Fibroblast of lung (primary cell): ENCODE data around the gene PATJ. TPM values are rescaled to one million over a fixed set of nuclear protein-coding genes. Genes with fewer than 3 reads are reported as not detected.
A peak's percentile ranks its signal among the peaks of the same experiment; 100 is the strongest.

Source experiments
- DNase-seq, 2 donors: peaks; one replicate each; pipeline versions ENCODE4 v3.0.0 to v3.0.0-alpha.2; 2010; ENCODE audit warnings: low read depth in 2 of 2
- H2AFZ ChIP-seq: 2 replicates; pipeline ENCODE4 v1.5.1; 2012; ENCODE audit warnings: low read length, control low read depth, inconsistent platforms
- H3K27ac ChIP-seq: 2 replicates; pipeline ENCODE4 v1.5.1; 2011; ENCODE audit warnings: low read length, control low read depth; ENCODE audit not compliant: insufficient read depth
- H3K27me3 ChIP-seq: 2 replicates; pipeline ENCODE4 v1.5.1; 2011; ENCODE audit warnings: mild to moderate bottlenecking, low read length; ENCODE audit not compliant: control insufficient read depth, insufficient read depth
- H3K36me3 ChIP-seq: 2 replicates; pipeline ENCODE4 v1.5.1; 2011; ENCODE audit warnings: low read length; ENCODE audit not compliant: control insufficient read depth, insufficient read depth
- H3K4me1 ChIP-seq: 2 replicates; pipeline ENCODE4 v1.5.1; 2011; ENCODE audit warnings: low read length; ENCODE audit not compliant: control insufficient read depth, insufficient read depth; ENCODE audit errors: extremely low read depth
- H3K4me2 ChIP-seq: 2 replicates; pipeline ENCODE4 v1.5.1; 2011; ENCODE audit warnings: low read length, control low read depth; ENCODE audit not compliant: insufficient read depth; ENCODE audit errors: extremely low read depth
- H3K4me3 ChIP-seq, 4 experiments: fragments of 200-600 bp in 1 of 4; sonication (generic) in 1 of 4; replicated peaks in 1 of 4; 2 replicates each; pipeline ENCODE4 v1.5.1; 2011 to 2016; ENCODE audit warnings: low read length in 4 of 4, low read depth in 3 of 4, mild to moderate bottlenecking in 3 of 4, control low read depth in 2 of 4, inconsistent platforms in 1 of 4, mixed read lengths in 1 of 4; ENCODE audit not compliant: insufficient read depth in 1 of 4; ENCODE audit errors: control extremely low read depth in 1 of 4
- H3K79me2 ChIP-seq: 2 replicates; pipeline ENCODE4 v1.5.1; 2012; ENCODE audit warnings: mild to moderate bottlenecking, low read length, inconsistent platforms; ENCODE audit not compliant: control insufficient read depth, insufficient read depth
- H3K9ac ChIP-seq: 2 replicates; pipeline ENCODE4 v1.5.1; 2011; ENCODE audit warnings: mild to moderate bottlenecking, low read length, control low read depth; ENCODE audit not compliant: insufficient read depth
- H3K9me3 ChIP-seq: 2 replicates; pipeline ENCODE4 v1.5.1; 2012; ENCODE audit warnings: low read depth, low read length; ENCODE audit not compliant: control insufficient read depth, insufficient read depth
- H4K20me1 ChIP-seq: 2 replicates; pipeline ENCODE4 v1.5.1; 2011; ENCODE audit warnings: low read length; ENCODE audit not compliant: control insufficient read depth, insufficient read depth; ENCODE audit errors: extremely low read depth
- CTCF ChIP-seq, 2 donors: IDR thresholded peaks in 1 of 2; conservative IDR thresholded peaks in 1 of 2; 1 replicate in 1 of 2; 2 replicates in 1 of 2; pipeline ENCODE4 v1.5.1; 2011 to 2012; ENCODE audit warnings: low read length in 2 of 2, control low read depth in 1 of 2, inconsistent platforms in 1 of 2, low read depth in 1 of 2, mild to moderate bottlenecking in 1 of 2
- EZH2 ChIP-seq: IDR thresholded peaks from 2 replicates; pipeline ENCODE4 v1.5.1; 2012; ENCODE audit warnings: low read length, control low read depth, mild to moderate bottlenecking; ENCODE audit errors: missing control alignments
- polyA plus RNA-seq, 2 donors: library from polyadenylated mRNA; depleted of rRNA in 1 of 2; stranded (reverse) in 1 of 2; unstranded in 1 of 2; fragments of >200 nt; gene quantifications; 2 replicates each; pipeline ENCODE4 v1.2.1, GENCODE V29; 2011 to 2012; ENCODE audit warnings: missing spikeins in 1 of 2
- total RNA-seq: library from RNA; depleted of rRNA; stranded (reverse); fragments of >200 nt; gene quantifications from 2 replicates; pipeline ENCODE4 v1.2.1, GENCODE V29; 2014

PATJ gene
- total and polyA plus RNA-seq, 2 donors (not counting 1 experiment from before 2014, with no cell fraction given), result 2.5 to 12.4 TPM

- no peaks in the 10 kb centered on the region for H3K27me3 ChIP-seq
- DNase-seq, result no peak
- no peaks in the 10 kb centered on the region for H4K20me1 ChIP-seq
These were observed 453.9 kb downstream of the PATJ start for GRCh38 chr1:62196086-62196690.

GRCh38 chr1:62198069-62198780 is 455.9 kb downstream of the PATJ start:
- Histone ChIP-seq H3K36me3 (no peaks in the 10 kb centered on the region), H3K4me3 (no peak overlapping the region), H3K27me3 (no peaks in the 10 kb centered on the region), H3K9me3 (no peaks in the 10 kb centered on the region), H3K9ac (no peak overlapping the region), H3K4me1 (no peaks in the 10 kb centered on the region), H3K79me2 (no peaks in the 10 kb centered on the region), H4K20me1 (no peaks in the 10 kb centered on the region), H2AFZ (no peak overlapping the region), H3K27ac (no peak overlapping the region), H3K4me2 (no peak overlapping the region)
- TF ChIP-seq EZH2 (no peak), CTCF (conservative IDR thresholded peaks at IDR 0.05 in 1 of 2, IDR thresholded peaks at IDR 0.05 in 1 of 2; ENCODE audit: low read depth in 1 of 2, low read length in 2 of 2) (no peak)
- DNase-seq, result no peak

More at GRCh38 chr1:62196086-62196690, 453.9 kb downstream of the PATJ start:
- Histone ChIP-seq H3K9me3 (no peaks in the 10 kb centered on the region), H3K4me3 (no peak overlapping the region), H2AFZ (no peak overlapping the region), H3K27ac (no peak overlapping the region), H3K79me2 (no peaks in the 10 kb centered on the region), H3K4me2 (no peak overlapping the region), H3K36me3 (no peaks in the 10 kb centered on the region), H3K9ac (no peak overlapping the region), H3K4me1 (no peaks in the 10 kb centered on the region)
- TF ChIP-seq EZH2, result no peak
- no peak for TF ChIP-seq CTCF (conservative IDR thresholded peaks at IDR 0.05 in 1 of 2, IDR thresholded peaks at IDR 0.05 in 1 of 2; ENCODE audit: low read depth in 1 of 2, low read length in 2 of 2)

GRCh38 chr1:62198781-62199125 is 456.5 kb downstream of the PATJ start:
- H2AFZ ChIP-seq, result no peak overlapping the region
- DNase-seq, result peak; percentile 20 to 31

More at GRCh38 chr1:62198781-62199125, 456.5 kb downstream of the PATJ start:
- H3K4me1 ChIP-seq, result no peaks in the 10 kb centered on the region
- no peaks in the 10 kb centered on the region for H3K27me3 ChIP-seq
- no peaks in the 10 kb centered on the region for H3K36me3 ChIP-seq
- TF ChIP-seq EZH2, result no peak
- TF ChIP-seq CTCF (conservative IDR thresholded peaks at IDR 0.05 in 1 of 2, IDR thresholded peaks at IDR 0.05 in 1 of 2; ENCODE audit: low read depth in 1 of 2, low read length in 2 of 2), result no peak
- H3K27ac ChIP-seq, result no peak overlapping the region
- H3K79me2 ChIP-seq, result no peaks in the 10 kb centered on the region
- H4K20me1 ChIP-seq, result no peaks in the 10 kb centered on the region
- no peak overlapping the region for H3K4me2 ChIP-seq
- no peak overlapping the region for H3K4me3 ChIP-seq
- H3K9ac ChIP-seq, result no peak overlapping the region
- no peaks in the 10 kb centered on the region for H3K9me3 ChIP-seq
